Smooth muscle cell (in vitro differentiated cells): ENCODE results near the gene PPP2R5E. TPM values are rescaled to one million over a fixed set of nuclear protein-coding genes. Genes with fewer than 3 reads are reported as not detected.

ENCODE experiments used
- DNase-seq: peaks from one replicate; lab custom pipeline; 2025; ENCODE audit not compliant: unreplicated experiment; lab: John Stamatoyannopoulos, UW
- H2AFZ ChIP-seq: fragments of 200-600 bp; sonication (generic); 2 replicates; pipeline ENCODE4 v1.6.0; 2016; ENCODE audit warnings: antibody characterized with exemption, low read depth, mild to moderate bottlenecking
- H3F3A ChIP-seq: fragments of 200-600 bp; sonication (generic); 2 replicates; pipeline ENCODE4 v1.6.0; 2017; ENCODE audit warnings: antibody characterized with exemption, low read depth
- H3K27ac ChIP-seq: fragments of 200-600 bp; sonication (generic); 2 replicates; pipeline ENCODE4 v1.5.1; 2016; ENCODE audit warnings: low read depth, mild to moderate bottlenecking
- H3K27me3 ChIP-seq: fragments of 200-600 bp; sonication (generic); 2 replicates; pipeline ENCODE4 v1.6.1; 2016; ENCODE audit warnings: low read depth, mild to moderate bottlenecking
- H3K36me3 ChIP-seq: fragments of 200-600 bp; sonication (generic); 2 replicates; pipeline ENCODE4 v1.5.1; 2016; ENCODE audit warnings: low read depth
- H3K4me1 ChIP-seq: fragments of 200-600 bp; sonication (generic); 2 replicates; pipeline ENCODE4 v1.5.1; 2016; ENCODE audit warnings: low read depth
- H3K4me2 ChIP-seq: fragments of 200-600 bp; sonication (generic); 2 replicates; pipeline ENCODE4 v1.6.0; 2016; ENCODE audit warnings: mild to moderate bottlenecking
- H3K4me3 ChIP-seq: fragments of 200-600 bp; sonication (generic); 2 replicates; pipeline ENCODE4 v1.5.1; 2016; ENCODE audit warnings: mild to moderate bottlenecking
- H3K79me2 ChIP-seq: fragments of 200-600 bp; sonication (generic); 2 replicates; pipeline ENCODE4 v1.6.0; 2016; ENCODE audit warnings: low read depth, mild to moderate bottlenecking
- H3K9ac ChIP-seq: fragments of 200-600 bp; sonication (generic); 2 replicates; pipeline ENCODE4 v1.6.0; 2016; ENCODE audit warnings: low read depth
- H3K9me3 ChIP-seq: fragments of 200-600 bp; sonication (generic); replicated peaks from 2 replicates; pipeline ENCODE4 v1.5.1; 2016; ENCODE audit warnings: low read depth
- H4K20me1 ChIP-seq: fragments of 200-600 bp; sonication (generic); 2 replicates; pipeline ENCODE4 v1.6.0; 2016; ENCODE audit warnings: low read depth
- CTCF ChIP-seq: fragments of 200-600 bp; sonication (generic); IDR thresholded peaks from 2 replicates; pipeline ENCODE4 v1.5.1; 2017; ENCODE audit warnings: borderline replicate concordance, mild to moderate bottlenecking, antibody characterized with exemption; ENCODE audit not compliant: insufficient read depth, poor library complexity, severe bottlenecking
- WGBS: methylation state at CpG from one replicate; pipeline ENCODE4 v1.1.7; 2016; ENCODE audit warnings: low lambda C conversion rate; 5-methylcytosine and 5-hydroxymethylcytosine counted together
- polyA plus RNA-seq: library from polyadenylated mRNA; unstranded; fragments of >200 nt; fragmentation: Nextera tagmentation; extraction: Ambion mirVana; gene quantifications from 2 replicates; pipeline ENCODE4 v1.2.1, GENCODE V29; 2016
- total RNA-seq: library from RNA; depleted of rRNA; stranded (reverse); fragments of >200 nt; gene quantifications from 2 replicates; pipeline ENCODE4 v1.2.3, GENCODE V29; 2014

The PPP2R5E gene
- total and polyA plus RNA-seq, 2 experiments from 2014 or later: 31.7 to 47.7 TPM

DNA sequence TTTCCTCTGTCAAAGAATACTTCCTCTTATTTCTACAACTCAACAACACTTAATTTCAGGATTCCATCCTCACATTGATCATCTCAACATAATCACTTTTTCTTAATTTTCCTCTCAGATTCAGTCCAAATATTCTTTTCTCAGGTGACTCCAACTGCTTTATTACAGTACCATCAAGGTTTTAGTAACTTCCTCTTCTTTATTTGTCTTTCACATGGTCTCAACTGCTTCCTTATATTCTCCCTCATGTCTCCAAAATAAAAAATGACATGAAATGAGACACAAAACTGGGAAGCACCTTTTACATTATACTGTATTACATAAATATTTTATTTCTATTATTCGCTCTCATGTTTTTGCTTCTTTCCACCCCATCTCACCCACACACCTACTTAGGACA is 55.5 kb downstream of the PPP2R5E start:
- H3K27me3 ChIP-seq: no peaks in the 10 kb centered on the region
- no peak for TF ChIP-seq CTCF
- H3K4me1 ChIP-seq: peaks cover 6% of the 10 kb centered on the region
- peaks cover 98% of the 10 kb centered on the region for H4K20me1 ChIP-seq
- DNase-seq: no peak
- no peak overlapping the region for H3K9ac ChIP-seq
- no peak overlapping the region for H3K27ac ChIP-seq
- WGBS: 100% methylated on average over 1 of the region's 1 CpG
- no peaks in the 10 kb centered on the region for H3F3A ChIP-seq
- H3K79me2 ChIP-seq: peaks cover 84% of the 10 kb centered on the region
- H3K4me3 ChIP-seq: no peak overlapping the region
- no peak overlapping the region for H2AFZ ChIP-seq
- no peaks in the 10 kb centered on the region for H3K9me3 ChIP-seq
- H3K4me2 ChIP-seq: no peak overlapping the region
- no peaks in the 10 kb centered on the region for H3K36me3 ChIP-seq

DNA sequence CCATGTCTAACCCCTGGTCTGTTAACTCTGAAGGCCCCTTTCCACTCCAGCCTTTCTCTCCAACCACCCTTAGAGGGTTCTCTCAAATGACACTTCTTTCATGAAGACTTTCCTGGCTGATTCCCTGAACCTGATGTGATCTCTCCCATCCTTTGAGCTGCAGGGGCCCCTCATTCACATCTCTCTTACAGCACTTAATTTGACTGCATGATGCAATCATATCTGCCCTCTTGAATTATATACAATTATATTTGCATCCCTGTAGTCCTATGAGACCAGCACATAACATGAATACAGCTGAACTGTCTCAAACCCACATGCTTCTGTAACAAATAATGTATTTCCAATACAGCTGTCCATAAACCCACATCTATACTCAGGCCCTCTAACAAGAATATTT is 56.4 kb downstream of the PPP2R5E start:
- Histone ChIP-seq H3K4me3 (no peak overlapping the region), H3K4me1 (peaks cover 6% of the 10 kb centered on the region), H4K20me1 (peaks cover 98% of the 10 kb centered on the region), H3K27ac (no peak overlapping the region), H3K27me3 (no peaks in the 10 kb centered on the region), H3K9ac (no peak overlapping the region), H3K9me3 (no peaks in the 10 kb centered on the region), H3K36me3 (no peaks in the 10 kb centered on the region), H3F3A (no peaks in the 10 kb centered on the region), H2AFZ (no peak overlapping the region), H3K4me2 (no peak overlapping the region), H3K79me2 (peaks cover 89% of the 10 kb centered on the region)
- TF ChIP-seq CTCF: no peak
- DNase-seq: no peak

- Histone ChIP-seq H2AFZ (no peak overlapping the region), H3K4me3 (no peak overlapping the region), H3F3A (no peaks in the 10 kb centered on the region), H3K36me3 (no peaks in the 10 kb centered on the region), H3K4me2 (no peak overlapping the region), H3K79me2 (peaks cover 89% of the 10 kb centered on the region), H3K27me3 (no peaks in the 10 kb centered on the region), H3K27ac (no peak overlapping the region), H3K9ac (no peak overlapping the region), H3K9me3 (no peaks in the 10 kb centered on the region), H3K4me1 (peaks cover 6% of the 10 kb centered on the region), H4K20me1 (peaks cover 96% of the 10 kb centered on the region)
- TF ChIP-seq CTCF: no peak
- no peak for DNase-seq
- WGBS: 97% methylated on average over 7 of the region's 7 CpGs
Measured at GRCh38 chr14:63483315-63483714, 59.9 kb downstream of the PPP2R5E start.

- Histone ChIP-seq H3K4me2 (no peak overlapping the region), H4K20me1 (peaks cover 95% of the 10 kb centered on the region), H3K36me3 (no peaks in the 10 kb centered on the region), H3F3A (peaks cover 5% of the 10 kb centered on the region), H2AFZ (no peak overlapping the region), H3K27ac (no peak overlapping the region), H3K4me1 (peaks cover 6% of the 10 kb centered on the region), H3K9me3 (no peaks in the 10 kb centered on the region), H3K27me3 (no peaks in the 10 kb centered on the region), H3K79me2 (peaks cover 90% of the 10 kb centered on the region), H3K9ac (no peak overlapping the region), H3K4me3 (no peak overlapping the region)
- no peak for DNase-seq
- TF ChIP-seq CTCF: no peak
- WGBS: 99% methylated on average over 4 of the region's 4 CpGs
Measured at GRCh38 chr14:63480599-63480998, 62.6 kb downstream of the PPP2R5E start.
